Stimulated activated CD8-positive, alpha-beta memory T cell treated with anti-CD3 and anti-CD28 coated beads, Interleukin-12 subunit alpha, Interleukin-12 subunit beta, amount 100 ng/mL, for 24 hours (primary cell): Measurements from ENCODE around the gene ANGPTL3.
"Not testable (repeated sequence)": the region's sequence is repeated elsewhere in the genome, so short reads cannot be mapped to it uniquely, and the experiment has no call there.

Experiments used
- DNase-seq: peaks from one replicate; pipeline ENCODE4 v3.0.0-alpha.2; 2020; ENCODE audit errors: extremely low read depth

ANGPTL3 gene, protein sequence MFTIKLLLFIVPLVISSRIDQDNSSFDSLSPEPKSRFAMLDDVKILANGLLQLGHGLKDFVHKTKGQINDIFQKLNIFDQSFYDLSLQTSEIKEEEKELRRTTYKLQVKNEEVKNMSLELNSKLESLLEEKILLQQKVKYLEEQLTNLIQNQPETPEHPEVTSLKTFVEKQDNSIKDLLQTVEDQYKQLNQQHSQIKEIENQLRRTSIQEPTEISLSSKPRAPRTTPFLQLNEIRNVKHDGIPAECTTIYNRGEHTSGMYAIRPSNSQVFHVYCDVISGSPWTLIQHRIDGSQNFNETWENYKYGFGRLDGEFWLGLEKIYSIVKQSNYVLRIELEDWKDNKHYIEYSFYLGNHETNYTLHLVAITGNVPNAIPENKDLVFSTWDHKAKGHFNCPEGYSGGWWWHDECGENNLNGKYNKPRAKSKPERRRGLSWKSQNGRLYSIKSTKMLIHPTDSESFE

GRCh38 chr1:62597281-62597680 is at the start of gene ANGPTL3:
TSS of gene ANGPTL3 (plus strand) at chr1:62597520. CDS start at chr1:62597567, 47 bp downstream.
- DNase-seq = no peak

GRCh38 chr1:62561306-62561705 is 36.0 kb upstream of the ANGPTL3 start:
- no peak for DNase-seq

DNA sequence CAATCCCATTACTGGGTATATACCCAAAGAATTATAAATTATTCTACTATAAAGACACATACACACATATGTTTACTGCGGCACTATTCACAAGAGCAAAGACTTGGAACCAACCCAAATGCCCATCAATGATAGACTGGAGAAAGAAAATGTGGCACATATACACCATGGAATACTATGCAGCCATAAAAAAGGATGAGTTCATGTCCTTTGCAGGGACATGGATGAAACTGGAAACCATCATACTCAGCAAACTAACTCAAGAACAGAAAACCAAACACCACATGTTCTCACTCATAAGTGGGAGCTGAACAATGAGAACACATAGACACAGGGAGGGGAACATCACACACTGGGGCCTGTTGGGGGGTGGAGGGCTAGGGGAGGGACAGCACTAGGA is 30.1 kb upstream of the ANGPTL3 start:
- DNase-seq = not testable (repeated sequence)

DNA sequence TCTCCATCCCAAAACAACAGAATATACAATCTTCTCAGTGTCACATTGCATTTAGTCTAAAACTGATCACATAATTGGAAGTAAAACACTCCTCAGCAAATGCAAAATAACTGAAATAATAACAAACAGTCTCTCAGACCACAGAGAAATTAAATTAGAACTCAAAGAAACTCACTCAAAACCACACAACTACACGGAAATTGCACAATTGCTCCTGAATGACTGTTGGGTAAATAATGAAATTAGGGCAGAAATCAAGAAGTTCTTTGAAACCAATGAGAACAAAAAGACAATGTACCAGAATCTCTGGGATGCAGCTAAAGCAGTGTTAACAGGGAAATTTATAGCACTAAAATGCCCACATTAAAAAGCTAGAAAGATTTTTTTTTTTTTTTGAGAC is 29.4 kb upstream of the ANGPTL3 start:
- not testable (repeated sequence) for DNase-seq

DNA sequence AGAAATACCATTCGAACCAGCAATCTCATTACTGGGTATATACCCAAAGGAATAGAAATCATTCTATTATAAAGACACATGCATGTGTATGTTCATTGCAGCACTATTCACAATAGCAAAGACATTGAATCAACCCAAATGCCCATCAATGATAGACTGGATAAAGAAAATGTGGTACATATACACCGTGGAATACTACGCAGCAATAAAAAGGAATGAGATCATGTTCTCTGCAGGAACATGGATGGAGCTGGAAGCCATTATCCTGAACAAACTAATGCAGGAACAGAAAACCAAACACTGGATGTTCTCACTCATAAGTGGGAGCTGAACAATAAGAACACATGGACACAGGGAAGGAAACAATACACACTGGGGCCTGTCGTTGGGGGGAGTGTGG is 25.8 kb upstream of the ANGPTL3 start:
- DNase-seq = not testable (repeated sequence)

- DNase-seq = no peak
These were observed 24.8 kb upstream of the ANGPTL3 start for GRCh38 chr1:62572476-62572875.

DNA sequence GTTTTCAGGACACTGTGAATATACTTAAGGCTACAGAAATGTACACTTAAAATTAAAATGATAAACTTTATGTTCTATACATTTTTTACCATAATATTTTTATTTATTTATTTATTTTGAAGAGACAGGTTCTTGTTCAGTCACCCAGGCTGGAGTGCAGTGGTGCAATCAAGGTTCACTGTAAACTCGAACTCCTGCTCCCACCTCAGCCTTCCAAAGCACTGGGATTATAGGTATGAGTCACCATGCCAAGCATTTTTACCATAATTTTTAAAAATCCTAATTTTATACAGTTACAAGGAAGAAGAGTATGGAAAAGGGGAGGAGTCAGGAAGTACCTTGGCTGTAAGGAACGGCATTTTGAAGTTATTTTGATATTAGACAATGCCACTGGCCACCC is 23.6 kb upstream of the ANGPTL3 start:
- DNase-seq = no peak

DNA sequence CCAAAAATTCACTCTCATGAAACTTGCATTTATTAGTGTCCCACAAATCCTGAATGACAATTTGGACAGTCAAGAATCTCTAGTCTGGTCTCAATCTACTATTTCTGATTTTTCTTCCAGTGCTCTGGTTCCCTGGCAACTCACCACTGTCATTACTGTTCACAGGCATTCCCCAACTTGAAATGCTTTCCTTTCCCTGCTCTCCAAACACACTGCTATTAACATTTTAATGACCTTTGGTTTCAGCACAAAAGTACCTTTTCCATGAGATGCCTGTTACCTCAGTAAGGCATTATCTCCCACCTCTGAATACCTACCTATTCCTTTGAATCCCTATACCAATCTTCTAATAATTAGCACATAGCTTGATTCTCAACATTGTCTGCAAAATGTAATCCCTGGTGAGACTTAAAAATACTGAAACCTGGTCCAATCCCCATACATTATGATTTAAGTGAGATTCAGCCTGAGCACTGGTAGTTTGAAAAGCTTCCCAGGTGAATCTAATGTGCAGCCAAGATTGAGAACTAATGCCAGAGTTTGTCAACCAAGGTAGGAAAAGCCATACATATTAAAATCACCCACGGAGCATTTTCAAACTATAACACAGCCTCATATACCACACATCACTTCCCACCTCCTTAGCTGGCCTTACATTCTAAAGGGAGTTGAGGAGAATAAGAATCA is 11.7 kb upstream of the ANGPTL3 start:
- DNase-seq = no peak

DNA sequence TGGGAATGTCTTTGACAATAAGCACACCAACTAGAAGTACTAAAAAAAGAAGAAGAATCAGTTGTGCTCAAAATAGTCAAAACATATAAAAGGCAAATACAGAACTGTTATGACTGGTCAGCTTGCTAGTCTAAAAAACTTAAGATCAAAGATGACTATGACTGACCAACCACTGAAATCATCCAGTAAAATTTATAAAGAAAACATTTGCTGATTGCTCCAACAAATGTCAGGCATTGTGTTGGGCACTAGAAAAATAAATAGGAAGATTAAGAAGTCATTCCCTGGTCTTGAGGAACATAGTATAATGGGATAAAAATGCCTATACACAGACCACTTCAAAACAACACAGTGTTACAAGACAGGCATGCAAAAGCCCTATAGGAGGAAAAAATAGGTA is 9.3 kb upstream of the ANGPTL3 start:
- DNase-seq = no peak

GRCh38 chr1:62589321-62589720 is 8.0 kb upstream of the ANGPTL3 start:
- DNase-seq = no peak

DNA sequence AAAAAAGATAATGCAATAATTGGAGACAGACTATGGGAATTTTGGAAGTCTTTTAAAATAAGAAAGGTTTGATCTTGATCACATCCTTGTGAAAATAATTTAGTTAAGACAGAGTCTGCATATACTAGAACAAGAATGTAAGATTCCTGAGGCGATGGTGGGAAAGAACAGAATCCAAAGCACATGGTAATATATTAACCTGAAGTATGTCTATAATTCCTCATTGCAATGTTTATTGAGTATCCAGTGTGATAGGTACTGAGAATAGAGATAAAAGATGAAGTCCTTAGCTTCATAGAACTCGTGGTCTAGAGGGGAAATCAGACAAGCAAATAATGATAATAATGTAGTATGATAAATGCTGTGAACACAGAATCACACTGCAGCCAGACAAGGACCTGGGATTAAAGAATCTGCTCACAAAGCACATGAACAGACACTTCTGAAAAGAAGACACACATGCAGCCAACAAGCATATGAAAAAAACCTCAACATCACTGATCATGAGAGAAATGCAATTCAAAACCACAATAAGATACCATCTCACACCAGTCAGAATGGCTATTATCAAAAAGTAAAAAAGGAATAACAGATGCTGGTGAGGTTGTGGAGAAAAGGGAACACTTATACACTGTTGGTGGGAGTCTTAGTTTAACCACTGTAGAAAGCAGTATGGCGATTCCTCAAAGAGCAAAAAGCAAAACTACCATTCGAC is 6.9 kb upstream of the ANGPTL3 start:
- DNase-seq = no peak

GRCh38 chr1:62590970-62591368 is 6.4 kb upstream of the ANGPTL3 start:
- no peak for DNase-seq

DNA sequence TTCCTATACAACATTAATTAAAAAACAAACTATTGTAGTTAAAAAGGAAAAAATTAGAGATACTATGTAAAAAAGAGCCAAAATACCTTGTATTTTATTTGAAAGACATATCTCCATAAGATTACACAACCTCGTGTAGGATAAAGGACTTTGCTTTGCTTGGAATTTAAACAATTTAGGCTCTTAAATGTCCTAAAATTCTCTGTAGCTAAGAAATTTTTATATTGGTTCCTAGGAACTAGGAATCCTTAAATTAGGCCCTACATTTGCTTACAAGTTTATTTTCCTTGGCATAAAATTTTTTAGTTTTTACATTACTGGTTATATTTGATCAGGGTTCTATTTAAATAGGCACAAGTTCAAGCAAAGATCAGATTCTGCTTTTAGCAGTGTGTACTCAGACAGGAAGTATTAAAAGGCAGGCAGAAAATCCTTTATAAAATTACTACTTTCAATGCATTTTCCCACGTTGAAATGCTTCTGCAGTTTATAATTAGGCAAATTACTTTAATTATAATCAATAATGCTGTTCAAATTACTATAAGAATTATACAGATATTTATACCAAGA is 3.4 kb upstream of the ANGPTL3 start:
- DNase-seq = no peak

DNA sequence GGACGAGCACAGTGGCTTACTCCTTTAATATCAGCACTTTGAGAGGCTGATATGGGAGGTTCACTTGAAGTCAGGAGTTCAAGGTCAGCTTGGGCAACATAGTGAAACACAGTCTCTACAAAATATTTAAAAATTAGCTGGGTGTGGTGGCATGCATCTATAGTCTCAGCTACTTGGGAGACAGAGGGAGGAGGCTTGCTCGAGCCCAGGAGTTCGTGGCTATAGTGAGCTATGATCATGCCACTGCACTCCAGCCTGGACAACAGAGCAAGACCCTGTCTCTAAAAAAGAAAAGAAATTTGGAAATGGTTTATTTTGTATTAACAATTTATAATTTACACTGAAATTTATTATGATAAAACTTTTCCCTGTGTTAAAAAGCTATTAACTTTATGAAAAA is 1.7 kb upstream of the ANGPTL3 start:
- DNase-seq = no peak

- no peak for DNase-seq
These were observed 1.7 kb downstream of the ANGPTL3 start for GRCh38 chr1:62599044-62599443.

- no peak for DNase-seq
These were observed 4.1 kb downstream of the ANGPTL3 start for GRCh38 chr1:62601457-62601856.

DNA sequence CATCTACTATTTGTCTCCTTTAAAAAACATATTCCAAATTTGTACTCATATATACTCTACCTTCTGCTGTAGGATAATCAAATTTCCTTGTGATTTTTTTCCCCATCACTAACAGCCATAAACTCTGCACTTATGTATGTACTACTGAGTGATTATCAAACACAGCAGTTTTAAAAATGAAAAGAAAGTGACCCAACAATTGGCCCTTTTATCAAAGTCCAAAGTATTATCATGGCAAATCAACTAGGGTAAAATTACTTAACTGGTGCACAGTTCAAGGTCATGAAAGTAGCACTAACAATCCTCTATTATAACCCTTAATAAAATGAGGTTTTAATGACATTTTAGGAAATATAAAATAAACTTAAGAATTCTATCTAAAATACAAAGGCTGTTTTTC is 11.6 kb downstream of the ANGPTL3 start:
- no peak for DNase-seq

DNA sequence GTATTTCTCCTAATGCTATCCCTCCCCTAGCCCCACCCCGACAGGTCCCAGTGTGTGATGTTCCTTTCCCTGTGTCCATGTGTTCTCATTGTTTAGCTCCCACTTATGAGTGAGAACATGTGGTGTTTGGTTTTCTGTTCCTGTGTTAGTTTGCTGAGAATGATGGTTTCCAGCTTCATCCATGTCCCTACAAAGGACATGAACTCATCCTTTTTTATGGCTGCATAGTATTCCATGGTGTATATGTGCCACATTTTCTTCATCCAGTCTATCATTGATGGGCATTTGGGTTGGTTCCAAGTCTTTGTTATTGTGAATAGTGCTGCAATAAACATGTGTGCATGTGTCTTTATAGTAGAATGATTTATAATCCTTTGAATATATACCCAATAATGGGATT is 13.3 kb downstream of the ANGPTL3 start:
- not testable (repeated sequence) for DNase-seq

DNA sequence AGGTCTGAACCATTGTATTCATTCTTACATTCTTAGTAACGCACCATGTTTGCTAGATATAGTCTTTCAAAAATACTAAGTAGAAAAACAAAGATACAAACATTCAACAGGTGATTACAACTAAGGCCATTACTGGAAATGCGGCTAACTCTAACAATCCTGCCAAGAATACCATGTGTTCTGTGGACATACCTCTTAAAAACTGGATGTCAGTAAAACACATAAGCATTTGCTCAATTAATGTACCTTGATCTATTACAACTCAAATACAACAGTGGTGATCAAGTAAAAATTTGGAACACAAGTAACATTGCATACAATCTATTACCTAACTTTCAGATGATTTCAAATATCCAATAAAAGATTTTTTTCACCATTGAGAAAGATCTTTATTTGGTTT is 15.4 kb downstream of the ANGPTL3 start:
- DNase-seq = no peak

DNA sequence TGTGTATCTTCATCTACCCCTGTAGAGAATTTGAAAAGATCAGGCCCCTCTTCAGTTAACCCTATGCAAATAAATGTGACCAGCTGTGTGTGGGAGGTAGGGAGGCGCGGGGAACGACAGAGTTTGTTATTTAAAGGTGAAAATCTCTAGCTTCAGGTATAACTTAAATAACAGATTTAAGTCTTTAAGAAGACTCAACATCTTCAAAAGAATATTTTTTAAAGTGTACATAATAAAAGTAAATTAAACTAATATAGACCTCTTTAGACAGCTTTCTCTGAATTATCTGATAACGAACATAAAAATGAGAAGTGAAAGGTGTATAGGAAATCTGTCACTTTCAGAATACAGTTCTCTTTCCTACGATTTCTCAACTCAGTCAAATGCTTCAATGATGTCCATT is 16.0 kb downstream of the ANGPTL3 start:
- DNase-seq = no peak

DNA sequence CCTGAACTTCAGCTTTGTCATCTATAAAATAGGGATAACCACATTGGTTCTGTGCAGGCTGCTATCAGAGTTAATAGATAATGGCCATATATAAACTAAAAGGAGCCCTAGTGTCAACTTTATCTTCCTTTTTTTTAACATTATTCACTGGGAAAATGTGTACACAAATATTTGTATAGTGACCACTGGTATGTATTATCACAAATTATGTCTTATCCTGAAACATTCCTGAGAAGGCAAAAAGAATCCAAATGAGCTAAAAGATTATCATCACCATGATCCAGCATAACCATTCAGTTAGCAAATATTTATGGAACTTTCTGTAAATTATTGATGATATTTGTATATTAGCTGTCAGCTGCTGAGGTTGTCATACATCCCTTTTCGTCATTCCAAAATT is 16.6 kb downstream of the ANGPTL3 start:
- DNase-seq = no peak

GRCh38 chr1:62621907-62622306 is 24.6 kb downstream of the ANGPTL3 start:
- no peak for DNase-seq
